Upper lobe of left lung (tissue), 4 donors: ENCODE data around the gene CNTNAP1.
"Not testable (repeated sequence)": the region's sequence is repeated elsewhere in the genome, so short reads cannot be mapped to it uniquely, and the experiment has no call there.

Experiments
- EP300 ChIP-seq, 4 donors: sonication (generic); formaldehyde crosslinking; IDR thresholded peaks; one replicate each; pipeline ENCODE4 v1.5.1; 2017; ENCODE audit warnings: antibody characterized with exemption in 4 of 4, control low read depth in 2 of 4
- POLR2AphosphoS5 ChIP-seq, 2 donors: sonication (generic); formaldehyde crosslinking; IDR thresholded peaks; one replicate each; pipeline ENCODE4 v1.5.1; 2017; ENCODE audit warnings: antibody characterized with exemption in 2 of 2
- TF ChIP-seq, protein P1 (sequence below), 6 experiments: fragments of 450-650 bp in 4 of 6; fragments of 200-600 bp in 2 of 6; sonication (generic) in 2 of 6; IDR thresholded peaks; one replicate each; pipeline ENCODE4 v1.5.1; 2016 to 2019; ENCODE audit warnings: antibody characterized with exemption in 6 of 6

DNA sequence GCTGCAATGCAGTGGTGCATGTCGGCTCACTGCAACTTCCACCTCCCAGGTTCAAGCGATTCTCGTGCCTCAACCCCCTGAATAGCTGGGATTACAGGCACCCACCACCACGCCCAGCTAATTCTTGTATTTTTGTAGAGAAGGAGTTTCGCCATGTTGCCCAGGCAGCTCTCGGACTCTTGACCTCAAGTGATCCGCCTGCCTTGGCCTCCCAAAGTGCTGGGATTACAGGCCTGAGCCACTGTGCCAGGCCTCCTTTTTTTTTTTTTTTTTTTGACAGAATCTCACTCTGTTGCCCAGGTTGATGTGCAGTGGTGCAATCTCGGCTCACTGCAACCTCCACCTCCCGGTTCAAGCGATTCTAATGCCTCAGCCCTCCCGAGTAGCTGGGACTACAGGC is 60.6 kb downstream of the CNTNAP1 start:
- TF ChIP-seq EP300, POLR2AphosphoS5 (IDR thresholded peaks at IDR 0.05): not testable (repeated sequence)
- TF ChIP-seq, protein P1, sequence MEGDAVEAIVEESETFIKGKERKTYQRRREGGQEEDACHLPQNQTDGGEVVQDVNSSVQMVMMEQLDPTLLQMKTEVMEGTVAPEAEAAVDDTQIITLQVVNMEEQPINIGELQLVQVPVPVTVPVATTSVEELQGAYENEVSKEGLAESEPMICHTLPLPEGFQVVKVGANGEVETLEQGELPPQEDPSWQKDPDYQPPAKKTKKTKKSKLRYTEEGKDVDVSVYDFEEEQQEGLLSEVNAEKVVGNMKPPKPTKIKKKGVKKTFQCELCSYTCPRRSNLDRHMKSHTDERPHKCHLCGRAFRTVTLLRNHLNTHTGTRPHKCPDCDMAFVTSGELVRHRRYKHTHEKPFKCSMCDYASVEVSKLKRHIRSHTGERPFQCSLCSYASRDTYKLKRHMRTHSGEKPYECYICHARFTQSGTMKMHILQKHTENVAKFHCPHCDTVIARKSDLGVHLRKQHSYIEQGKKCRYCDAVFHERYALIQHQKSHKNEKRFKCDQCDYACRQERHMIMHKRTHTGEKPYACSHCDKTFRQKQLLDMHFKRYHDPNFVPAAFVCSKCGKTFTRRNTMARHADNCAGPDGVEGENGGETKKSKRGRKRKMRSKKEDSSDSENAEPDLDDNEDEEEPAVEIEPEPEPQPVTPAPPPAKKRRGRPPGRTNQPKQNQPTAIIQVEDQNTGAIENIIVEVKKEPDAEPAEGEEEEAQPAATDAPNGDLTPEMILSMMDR (IDR thresholded peaks at IDR 0.05), result not testable (repeated sequence)
